RWPE1 (cell line): ENCODE data around the gene RALGAPA1.
"Not testable (repeated sequence)": the region's sequence is repeated elsewhere in the genome, so short reads cannot be mapped to it uniquely, and the experiment has no call there.

ENCODE experiments used
- CTCF ChIA-PET: fragments of 350-600 bp; sonication (Branson Sonifier 250); formaldehyde crosslinking; extraction: SDS; loops from one replicate; lab custom pipeline; 2021; lab: Yijun Ruan, JAX
- POLR2A ChIA-PET: fragments of 400-600 bp; formaldehyde crosslinking; extraction: SDS; loops from one replicate; lab custom pipeline; 2020; ENCODE audit warnings: antibody characterized with exemption; ENCODE audit not compliant: low non-redundant PET; lab: Yijun Ruan, JAX
- DNase-seq: peaks from one replicate; pipeline ENCODE4 v3.0.0; 2012; ENCODE audit warnings: low spot score
- H3K27ac ChIP-seq: fragments of 450-650 bp; 2 replicates; pipeline ENCODE4 v1.5.1; 2017
- TF ChIP-seq, protein P1 (sequence below): fragments of 450-650 bp; conservative IDR thresholded peaks from 2 replicates; pipeline ENCODE4 v1.5.1; 2017; ENCODE audit warnings: low read depth, mild to moderate bottlenecking

The RALGAPA1 gene

DNA sequence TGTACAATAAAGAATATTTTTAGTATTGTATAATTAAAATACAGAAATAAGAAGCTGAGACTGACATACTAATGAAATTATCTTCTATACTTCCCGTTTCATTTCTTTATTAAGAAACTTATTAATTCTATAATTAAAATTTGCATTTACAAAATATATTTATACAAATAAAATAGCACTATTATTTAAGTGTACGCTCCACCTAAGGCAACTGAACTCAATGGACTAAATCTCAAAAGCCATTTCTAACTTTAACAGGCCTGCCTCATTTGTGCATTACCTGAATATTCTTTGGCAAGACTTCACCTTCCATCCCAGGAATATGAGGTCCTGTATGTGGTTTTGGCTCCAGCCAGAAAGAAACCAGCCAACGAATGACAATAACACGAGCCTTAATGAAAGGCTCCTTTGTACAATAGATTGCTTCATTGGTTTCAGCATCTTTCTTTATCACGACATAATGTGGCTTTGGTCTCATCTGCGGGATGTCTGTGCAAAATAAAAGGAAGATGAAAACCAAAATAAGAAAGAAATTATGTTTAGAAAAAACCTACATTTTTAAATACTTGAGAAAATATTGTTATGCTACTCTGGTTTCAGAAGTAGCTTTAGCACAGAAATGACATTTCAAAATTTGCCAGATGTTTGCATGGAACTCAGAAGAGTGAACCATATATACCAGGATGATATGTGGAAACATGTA, 58.7 kb downstream of the RALGAPA1 start:
- H3K27ac ChIP-seq = no peak overlapping the region
- CTCF ChIA-PET = no interaction called here
- POLR2A ChIA-PET = no interaction called here

DNA sequence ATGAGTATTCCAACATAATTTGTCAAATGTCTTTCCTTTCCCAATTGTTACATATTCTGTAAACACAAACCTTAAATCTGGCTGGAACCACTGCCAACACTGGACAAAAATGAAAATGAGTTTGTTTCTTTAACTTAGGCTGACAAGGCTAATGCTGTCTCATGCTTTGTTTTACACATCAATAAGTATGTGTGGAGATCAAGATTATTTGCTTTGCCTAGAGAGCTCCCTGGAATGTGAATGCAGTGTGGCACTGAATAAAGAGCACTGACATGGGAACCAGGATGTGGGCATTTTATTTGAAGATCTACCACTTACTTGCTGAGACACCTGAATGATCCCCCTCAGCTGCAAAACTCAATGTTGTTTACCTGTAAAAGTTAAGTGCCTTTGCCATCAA, 61.7 kb downstream of the RALGAPA1 start:
- ChIA-PET CTCF (interaction anchor here (0.6 kb wide), 3 partner anchors 30 to 155 kb away, joined by 4 to 6 read pairs (median 4); partner anchors contain the start of gene BRMS1L), POLR2A (no interaction called here)
- TF ChIP-seq, protein P1, sequence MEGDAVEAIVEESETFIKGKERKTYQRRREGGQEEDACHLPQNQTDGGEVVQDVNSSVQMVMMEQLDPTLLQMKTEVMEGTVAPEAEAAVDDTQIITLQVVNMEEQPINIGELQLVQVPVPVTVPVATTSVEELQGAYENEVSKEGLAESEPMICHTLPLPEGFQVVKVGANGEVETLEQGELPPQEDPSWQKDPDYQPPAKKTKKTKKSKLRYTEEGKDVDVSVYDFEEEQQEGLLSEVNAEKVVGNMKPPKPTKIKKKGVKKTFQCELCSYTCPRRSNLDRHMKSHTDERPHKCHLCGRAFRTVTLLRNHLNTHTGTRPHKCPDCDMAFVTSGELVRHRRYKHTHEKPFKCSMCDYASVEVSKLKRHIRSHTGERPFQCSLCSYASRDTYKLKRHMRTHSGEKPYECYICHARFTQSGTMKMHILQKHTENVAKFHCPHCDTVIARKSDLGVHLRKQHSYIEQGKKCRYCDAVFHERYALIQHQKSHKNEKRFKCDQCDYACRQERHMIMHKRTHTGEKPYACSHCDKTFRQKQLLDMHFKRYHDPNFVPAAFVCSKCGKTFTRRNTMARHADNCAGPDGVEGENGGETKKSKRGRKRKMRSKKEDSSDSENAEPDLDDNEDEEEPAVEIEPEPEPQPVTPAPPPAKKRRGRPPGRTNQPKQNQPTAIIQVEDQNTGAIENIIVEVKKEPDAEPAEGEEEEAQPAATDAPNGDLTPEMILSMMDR = no peak
- no peak for DNase-seq
- no peak overlapping the region for H3K27ac ChIP-seq

More for the DNA sequence above, 58.7 kb downstream of the RALGAPA1 start:
- DNase-seq = no peak
- TF ChIP-seq, protein P1 = no peak

DNA sequence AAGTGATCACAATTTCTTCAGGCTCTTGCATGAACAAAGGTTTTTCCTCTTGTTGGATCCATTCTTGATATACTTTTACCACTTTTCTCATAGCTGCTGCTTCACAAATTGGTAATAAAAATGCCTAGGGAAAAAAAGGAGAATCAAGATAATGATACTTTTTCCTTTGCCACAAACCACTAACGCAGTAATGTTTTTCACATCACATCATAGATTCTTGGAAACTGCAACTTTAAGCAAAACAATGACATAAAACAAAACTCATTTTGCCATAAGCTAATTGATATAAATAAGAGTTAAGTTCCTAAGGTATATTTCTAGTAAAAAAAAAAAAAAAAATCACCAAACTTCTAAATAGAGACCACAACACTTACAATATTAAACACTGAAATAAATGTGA, 66.7 kb downstream of the RALGAPA1 start:
- ChIA-PET POLR2A (no interaction called here), CTCF (interaction anchor here (0.6 kb wide), 1 partner anchor 49 kb away, joined by 4 read pairs; no protein-coding TSS in a partner anchor)
- no peak for DNase-seq
- H3K27ac ChIP-seq = no peak overlapping the region
- TF ChIP-seq, protein P1 = no peak

DNA sequence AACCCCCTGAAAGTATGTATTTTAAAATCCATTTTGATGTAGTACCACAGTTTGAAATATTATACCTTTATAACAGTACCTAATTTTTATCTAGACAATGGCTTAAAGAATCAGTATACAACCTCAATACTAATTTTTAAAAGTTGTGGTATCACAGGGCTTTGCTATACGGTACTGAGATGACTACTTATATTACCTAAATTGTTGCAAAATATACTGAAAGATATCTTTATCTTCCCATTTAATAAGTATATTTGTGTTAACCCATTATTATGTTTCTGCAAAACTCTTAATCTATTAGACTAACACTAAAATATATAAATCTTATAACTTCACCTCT, 67.1 kb downstream of the RALGAPA1 start:
- POLR2A ChIA-PET = no interaction called here
- CTCF ChIA-PET = no interaction called here
- DNase-seq = no peak
- no peak overlapping the region for H3K27ac ChIP-seq
- TF ChIP-seq, protein P1 = no peak

DNA sequence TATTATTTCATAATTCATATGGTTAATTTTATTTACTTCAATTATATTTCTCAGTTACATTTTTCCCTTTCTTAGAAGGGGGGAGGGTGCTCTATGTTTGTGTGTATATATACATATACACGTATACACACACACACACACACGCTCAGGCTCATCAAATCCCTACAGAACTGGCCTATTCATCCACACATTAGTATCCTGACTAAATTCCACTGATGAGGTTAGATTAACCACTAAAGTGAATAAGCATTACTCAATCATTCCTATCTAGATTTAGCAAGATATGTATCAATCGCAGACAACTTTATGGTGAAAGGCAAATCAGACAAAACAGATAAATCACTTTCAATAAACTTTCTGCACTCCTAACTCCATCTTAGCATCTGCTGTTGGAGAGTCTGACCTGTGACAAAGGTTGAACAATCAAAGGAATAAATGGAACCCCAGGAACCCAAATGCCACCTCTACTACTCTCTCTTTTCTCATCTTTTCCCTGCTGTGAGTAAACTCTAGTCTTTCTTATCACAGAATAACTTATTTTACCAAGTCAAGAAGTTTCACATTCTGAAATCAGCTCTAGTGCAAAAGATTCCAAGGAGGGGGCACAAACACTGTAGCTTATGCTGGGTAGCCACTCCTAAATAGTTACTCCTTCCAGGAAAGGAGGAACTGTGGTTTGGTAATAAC, 67.6 kb downstream of the RALGAPA1 start:
- POLR2A ChIA-PET = no interaction called here
- no peak overlapping the region for H3K27ac ChIP-seq
- TF ChIP-seq, protein P1 = no peak
- DNase-seq = no peak
- CTCF ChIA-PET = no interaction called here

DNA sequence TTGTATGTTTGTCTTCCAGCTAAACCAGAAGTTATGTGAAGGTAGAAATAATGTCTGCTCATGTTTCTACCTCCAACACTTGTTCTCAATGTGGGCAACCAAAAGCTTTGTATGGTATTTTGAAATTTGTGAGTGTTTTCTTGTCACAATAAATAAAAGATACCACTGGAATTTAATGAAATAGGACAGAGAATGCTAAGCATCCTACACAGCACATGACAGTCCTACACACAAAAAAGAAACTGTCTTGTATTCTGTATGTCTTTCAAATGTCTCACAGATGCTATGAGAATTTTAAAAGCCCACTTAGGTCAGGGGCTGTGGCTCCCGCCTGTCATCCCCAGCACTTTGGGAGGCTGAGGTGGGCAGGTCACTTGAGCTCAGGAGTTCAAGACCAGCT, 68.9 kb downstream of the RALGAPA1 start:
- ChIA-PET CTCF (no interaction called here), POLR2A (no interaction called here)
- TF ChIP-seq, protein P1 = no peak
- no peak overlapping the region for H3K27ac ChIP-seq
- no peak for DNase-seq

DNA sequence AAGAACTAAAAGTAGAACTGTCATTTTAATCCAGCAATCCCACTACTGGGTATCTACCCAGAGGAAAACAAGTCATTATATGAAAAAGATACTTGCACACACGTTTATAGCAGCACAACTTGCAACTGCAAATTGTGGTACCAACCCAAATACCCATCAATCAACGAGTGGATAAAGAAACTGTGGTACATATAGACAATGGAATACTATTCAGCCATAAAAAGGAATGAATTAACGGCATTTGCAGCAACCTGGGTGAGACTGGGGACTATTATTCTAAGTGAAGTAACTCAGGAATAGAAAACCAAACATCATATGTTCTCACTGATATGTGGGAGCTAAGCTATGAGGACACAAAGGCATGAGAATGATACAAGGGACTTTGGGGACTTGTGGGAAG, 73.9 kb downstream of the RALGAPA1 start:
- CTCF ChIA-PET = interaction anchor here (0.6 kb wide), 1 partner anchor 16 kb away, joined by 3 read pairs; no protein-coding TSS in a partner anchor
- DNase-seq, POLR2A ChIA-PET, H3K27ac ChIP-seq: not testable (repeated sequence)

DNA sequence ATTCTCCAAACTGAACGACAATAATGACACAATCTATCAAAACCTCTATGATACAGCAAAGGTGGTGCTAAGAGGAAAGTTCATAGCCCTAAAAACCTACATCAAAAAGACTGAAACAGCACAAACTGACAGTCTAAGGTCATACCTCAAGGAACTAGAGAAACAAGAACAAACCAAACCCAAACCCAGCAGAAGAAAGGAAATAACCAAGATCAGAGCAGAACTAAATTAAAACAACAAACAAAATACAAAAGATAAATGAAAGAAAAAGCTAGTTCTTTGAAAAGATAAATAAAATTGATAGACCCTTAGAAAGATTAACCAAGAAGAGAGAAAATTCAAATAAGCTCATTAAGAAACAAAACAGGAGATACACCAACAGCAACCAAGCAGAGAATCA, 75.6 kb downstream of the RALGAPA1 start:
- H3K27ac ChIP-seq, DNase-seq, CTCF ChIA-PET, POLR2A ChIA-PET: not testable (repeated sequence)
